GM18868 (cell line): Measurements from ENCODE around the gene ARHGEF1.

Experiments used
- ATAC-seq: cut with Tn5 transposase; IDR thresholded peaks from one replicate; pipeline ENCODE4 v1.9.1; 2021; ENCODE audit warnings: mild to moderate bottlenecking, moderate library complexity; ENCODE audit not compliant: unreplicated experiment

Gene ARHGEF1

DNA sequence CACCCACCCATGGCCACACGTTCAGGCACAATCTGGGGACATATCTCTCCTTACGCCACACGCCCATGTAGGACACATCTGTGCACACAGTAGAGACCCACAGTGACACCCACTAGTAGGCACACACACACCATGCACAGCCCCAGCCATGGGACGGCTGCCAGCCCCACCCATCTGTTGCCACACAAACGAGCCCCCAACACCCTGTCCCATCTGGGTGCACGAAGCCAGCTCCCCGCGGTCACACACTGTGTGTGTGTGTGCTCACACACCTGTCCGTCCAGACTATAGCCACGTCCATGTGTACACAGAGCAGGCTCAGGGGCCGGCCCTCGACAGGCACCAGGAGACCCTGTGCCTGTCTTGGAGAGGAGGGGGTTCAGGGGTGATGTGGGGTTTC, 34.7 kb downstream of the ARHGEF1 start:
- no peak for ATAC-seq

DNA sequence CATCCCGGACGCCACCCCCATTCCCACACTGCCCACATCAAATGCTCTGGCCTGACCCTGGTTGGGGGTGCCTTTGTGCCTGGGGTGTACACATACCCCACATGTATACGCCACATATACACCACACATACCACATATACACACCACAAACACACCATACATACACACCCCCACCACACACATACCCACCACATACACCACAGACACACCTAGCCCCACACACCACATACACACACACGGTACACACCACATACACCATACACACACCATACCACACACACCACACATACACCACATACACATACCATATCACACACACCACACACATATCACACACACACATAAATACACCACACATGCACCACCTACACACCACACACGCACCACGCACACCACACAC, 35.1 kb downstream of the ARHGEF1 start:
- ATAC-seq, result no peak

DNA sequence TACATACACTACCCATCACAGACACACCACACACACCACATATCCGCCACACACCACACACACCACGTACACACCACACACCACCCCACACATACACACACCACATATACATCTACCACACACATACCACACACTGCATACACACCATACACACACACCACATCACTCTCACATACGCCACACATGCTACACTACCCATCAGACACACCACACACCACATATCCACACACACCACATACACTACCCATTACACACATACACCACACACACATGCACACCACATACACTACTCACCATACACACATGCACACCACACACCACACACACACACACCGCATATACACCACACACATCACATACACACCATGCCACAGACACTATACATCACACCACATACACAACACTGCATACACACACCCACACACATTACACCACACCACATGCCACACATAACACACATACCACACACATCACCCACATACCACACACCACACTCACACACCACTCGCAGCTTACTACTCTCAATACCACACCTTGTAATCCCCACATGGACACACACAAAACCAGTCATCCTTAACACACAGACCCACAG, 35.8 kb downstream of the ARHGEF1 start:
- no peak for ATAC-seq

GRCh38 chr19:41919948-41920712, 37.1 kb downstream of the ARHGEF1 start:
- no peak for ATAC-seq

- no peak for ATAC-seq
Measured at GRCh38 chr19:41920882-41921576, 38.0 kb downstream of the ARHGEF1 start.

GRCh38 chr19:41921577-41922576, 38.9 kb downstream of the ARHGEF1 start:
- no peak for ATAC-seq

DNA sequence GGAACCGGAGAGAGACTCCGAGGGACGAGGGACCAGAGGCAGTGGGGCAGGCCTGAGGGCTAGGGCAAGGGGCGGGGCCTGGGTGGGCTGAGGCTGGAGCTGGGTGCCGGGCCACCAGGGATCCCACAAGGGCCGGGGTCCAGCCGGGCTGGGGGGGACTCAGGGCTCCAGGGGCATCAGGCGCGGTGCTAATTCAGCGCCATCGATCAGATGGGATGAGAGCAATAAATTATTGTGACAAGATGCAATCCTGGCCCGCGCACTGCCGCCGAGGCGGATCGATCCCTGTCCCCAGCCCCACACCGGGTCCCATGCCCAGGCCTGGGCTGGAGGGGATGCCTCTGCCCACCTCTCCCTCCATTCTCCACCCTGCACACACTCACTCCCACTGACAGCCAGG, 39.6 kb downstream of the ARHGEF1 start:
- no peak for ATAC-seq

GRCh38 chr19:41923045-41923788, 40.2 kb downstream of the ARHGEF1 start:
- no peak for ATAC-seq

DNA sequence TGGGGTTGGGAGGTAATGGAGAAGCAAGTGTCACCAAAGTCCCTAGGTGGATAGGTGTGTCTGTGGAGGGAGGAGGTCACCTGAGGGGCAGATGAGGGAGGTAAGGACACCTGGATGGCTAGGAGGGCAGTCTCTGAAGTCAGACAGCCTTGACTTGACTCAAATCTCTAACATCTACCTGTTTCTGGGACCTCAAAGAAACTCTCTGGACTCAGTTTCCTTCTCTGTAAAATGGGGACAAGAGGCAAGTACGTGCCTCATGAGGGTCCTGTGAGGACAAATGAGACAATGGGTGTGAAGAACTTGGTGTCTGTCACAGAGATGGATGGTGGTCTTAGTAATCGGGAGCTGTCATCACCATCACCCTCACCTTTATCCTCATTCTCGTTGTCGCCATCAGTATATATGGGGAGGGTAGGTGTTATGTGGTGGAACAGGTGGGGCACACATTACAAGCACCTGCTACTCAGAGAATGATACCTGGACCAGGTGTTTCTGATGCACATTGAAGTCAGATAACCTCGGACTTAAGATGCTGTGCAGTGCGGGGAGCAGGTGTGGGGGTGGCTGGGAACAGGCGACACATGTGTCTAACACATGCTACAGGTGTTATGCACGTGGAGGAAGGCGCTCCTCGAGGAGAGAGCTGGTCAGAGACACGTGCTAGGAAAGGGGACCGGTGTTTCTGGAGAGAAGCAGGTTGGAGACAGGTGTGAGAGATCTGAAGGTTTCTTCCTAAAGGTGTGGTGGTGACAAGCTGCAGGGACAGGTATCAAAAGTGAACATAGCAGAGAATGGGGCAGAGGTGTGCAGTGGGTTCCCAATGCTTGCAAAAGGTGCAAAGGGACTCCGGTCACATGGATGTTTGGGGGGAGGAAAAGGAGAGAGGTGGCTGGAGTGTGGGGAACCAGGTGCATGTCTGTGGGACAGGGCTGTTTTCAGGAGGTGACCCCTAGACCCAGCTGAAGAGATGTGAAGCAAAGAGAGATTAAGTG, 41.5 kb downstream of the ARHGEF1 start:
- no peak for ATAC-seq

- no peak for ATAC-seq
Measured at GRCh38 chr19:41925208-41926003, 42.4 kb downstream of the ARHGEF1 start.

DNA sequence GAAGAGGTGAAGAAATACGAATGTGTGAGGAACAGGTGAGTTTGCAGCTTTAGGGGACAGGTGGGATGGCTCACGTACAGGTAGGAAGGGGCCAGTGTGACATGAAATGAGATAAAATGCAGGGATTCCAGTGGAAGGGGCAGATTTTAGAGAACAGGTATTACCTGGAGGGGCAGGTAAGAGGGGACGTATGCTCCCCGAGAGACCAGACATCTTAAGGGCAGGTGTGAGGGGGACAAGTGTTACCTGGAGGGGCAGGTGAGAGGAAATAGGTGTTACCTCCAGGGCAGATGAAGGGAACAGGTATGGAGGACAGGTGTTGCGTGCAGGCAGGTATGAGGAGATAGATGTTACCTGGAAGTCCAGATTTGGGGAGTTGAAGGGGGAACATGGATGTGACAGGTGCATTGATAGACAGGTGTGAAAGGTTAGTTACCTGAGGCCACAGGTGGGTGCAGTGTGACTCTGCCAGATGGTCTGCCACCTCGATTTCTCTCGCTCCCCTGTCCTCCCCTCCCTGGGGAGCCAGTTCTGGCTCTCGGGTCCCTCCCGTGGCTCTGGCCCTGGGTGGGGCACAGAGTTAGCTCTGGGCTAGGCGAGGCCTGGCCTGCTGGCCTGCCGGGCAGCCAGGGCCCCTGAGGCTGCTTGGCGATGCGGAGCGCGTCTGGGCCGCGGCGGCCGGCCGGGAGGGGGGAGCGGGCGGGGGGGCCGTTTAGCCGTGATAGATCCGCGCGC, 43.2 kb downstream of the ARHGEF1 start:
- ATAC-seq, result no peak

DNA sequence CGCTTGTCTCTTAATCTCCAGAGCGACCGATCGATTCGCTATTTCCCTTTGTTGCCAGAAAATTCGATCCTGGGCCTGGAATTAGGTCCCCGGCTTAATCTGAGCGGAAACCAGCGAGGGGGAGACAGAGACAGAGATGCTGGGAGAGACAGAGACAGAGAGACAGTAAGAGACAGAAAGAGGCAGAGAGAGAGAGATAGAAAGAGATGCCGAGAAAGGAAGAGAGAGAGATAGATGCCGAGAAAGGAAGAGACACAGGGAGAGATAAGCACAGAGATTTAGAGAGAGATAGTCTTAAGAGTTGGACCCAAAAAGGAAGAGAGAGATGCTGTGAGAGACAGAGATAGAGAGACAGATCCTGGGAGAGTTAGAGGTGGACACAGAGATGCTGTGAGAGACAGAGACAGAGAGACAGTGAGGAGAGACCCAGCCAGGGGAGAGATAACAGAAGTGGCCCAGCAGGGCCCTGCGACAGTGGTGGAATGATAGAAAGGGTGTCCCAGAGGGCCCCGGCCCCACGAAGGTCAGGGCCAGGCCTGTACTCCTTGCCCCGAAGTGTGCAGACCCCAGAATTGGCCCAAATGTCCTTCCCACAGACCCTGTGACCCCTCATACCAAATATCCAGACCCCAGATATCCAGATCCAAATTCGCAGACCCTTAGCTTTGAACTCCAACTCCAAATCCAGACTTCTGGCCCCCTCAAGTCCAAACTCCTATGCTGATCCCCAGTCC, 43.9 kb downstream of the ARHGEF1 start:
- no peak for ATAC-seq

- no peak for ATAC-seq
Measured at GRCh38 chr19:41927497-41928192, 44.7 kb downstream of the ARHGEF1 start.

DNA sequence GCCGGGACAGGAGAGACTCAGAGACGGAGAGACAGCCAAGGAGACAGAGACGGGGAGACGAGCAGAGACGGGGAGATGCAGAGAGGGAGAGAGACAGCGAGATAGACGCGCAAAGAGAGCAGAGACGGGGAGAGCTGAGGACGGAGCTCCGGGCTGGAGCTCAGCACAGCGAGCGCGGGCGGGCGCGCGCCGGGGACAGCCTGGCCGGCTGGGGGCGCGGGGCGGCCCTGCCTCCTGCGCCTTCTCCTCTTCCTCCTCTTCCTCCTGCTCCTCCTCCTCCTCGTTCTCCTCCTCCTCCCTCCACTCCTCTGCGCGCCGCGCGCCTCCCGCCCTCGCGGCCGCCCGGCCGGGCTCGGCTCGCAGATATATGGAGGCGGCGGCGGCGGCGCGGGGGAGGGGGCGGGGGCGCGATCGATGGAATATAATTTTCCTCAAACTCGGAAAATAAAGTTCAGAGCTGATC, 45.3 kb downstream of the ARHGEF1 start, which contains the start of gene ERFL:
Gene ERFL (minus strand): TSS at position 229 of the 463 bp plus-strand sequence. CDS start 15,530 bp downstream, outside the sequence.
- ATAC-seq, result no peak

DNA sequence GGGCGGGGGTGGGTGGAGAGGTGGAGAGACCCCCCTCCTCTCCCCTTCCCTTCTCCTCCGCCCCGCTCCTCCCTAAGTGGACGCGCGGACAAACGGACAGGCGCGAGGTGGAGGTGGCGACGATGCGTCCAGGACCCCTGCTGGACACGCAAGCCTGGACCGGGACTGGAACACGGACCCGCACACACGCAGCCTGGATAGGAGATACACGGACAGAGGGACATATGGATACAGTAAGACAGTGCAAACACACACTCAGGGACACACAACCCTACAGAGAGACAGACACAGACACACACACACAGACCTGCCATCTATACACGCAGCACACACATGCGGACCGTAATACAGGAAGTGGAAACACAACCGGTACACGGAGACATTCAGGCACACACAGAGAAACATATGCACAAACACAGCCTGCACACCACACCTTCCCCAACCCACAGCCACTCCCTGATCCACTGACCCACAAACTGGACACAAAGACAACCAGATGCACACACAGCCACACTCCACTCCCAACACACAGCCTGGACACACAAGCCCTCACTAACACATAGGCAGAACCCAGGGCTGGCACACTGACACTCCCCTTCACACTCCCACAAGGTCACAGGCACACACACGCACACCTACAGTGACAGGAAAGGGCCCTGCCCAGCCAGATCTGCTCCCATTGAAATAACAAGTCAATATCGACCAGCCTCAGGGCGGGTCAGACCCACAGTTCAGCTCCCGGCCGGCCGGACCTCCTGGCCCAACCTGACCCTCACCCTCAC, 46.0 kb downstream of the ARHGEF1 start:
- ATAC-seq, result no peak
